ENCODE results near the gene DIS3L2.

Gene DIS3L2

DNA sequence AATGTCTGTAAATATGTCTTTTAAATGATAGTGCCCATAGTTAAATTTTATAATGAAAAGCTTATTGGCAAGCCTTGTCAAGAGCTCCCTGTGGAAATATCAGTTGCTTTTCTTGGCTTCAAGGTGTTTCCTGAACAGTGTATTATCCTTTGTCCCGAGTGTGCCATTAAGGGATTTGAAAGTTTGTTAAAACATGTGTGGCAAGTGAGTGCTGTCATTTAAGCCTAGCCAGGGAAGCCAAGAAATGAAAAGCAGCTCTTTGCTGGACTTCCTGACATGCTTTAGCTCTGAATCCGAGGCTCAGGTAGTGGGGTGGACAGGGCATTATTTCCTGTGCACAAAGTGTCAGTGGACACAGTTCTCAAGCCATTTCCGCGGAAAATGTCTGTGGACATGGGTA, 111.5 kb downstream of the DIS3L2 start:
- no peak for DNase-seq (ENCODE audit: extremely low spot score)
- CTCF ChIA-PET = no interaction called here
- no peak for TF ChIP-seq ARNT (IDR thresholded peaks at IDR 0.05)
- TF ChIP-seq TARDBP (IDR thresholded peaks at IDR 0.05) = no peak
- no peak for TF ChIP-seq ELF4 (IDR thresholded peaks at IDR 0.05)
- TF ChIP-seq, protein P1, sequence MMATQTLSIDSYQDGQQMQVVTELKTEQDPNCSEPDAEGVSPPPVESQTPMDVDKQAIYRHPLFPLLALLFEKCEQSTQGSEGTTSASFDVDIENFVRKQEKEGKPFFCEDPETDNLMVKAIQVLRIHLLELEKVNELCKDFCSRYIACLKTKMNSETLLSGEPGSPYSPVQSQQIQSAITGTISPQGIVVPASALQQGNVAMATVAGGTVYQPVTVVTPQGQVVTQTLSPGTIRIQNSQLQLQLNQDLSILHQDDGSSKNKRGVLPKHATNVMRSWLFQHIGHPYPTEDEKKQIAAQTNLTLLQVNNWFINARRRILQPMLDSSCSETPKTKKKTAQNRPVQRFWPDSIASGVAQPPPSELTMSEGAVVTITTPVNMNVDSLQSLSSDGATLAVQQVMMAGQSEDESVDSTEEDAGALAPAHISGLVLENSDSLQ (IDR thresholded peaks at IDR 0.05) = no peak
- POLR2A ChIA-PET = no interaction called here

DNA sequence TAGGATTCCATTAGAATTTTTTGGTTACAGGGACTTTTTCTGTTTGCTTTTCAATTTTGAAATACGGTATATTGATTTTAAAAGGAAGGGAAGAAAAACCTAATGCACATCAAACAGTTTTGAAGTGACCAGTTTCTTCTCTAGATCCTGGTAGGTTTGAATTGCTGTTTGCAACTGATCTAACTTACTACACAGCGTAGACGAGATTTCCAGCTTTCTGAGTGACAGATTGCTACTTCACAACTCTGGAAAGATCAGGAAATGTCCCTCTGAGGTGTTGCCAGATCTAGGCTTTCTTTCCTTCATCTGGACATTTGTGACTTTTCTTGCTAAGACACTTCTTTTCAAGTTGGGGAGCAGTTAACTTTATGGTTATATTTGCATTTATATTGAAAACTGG, 112.2 kb downstream of the DIS3L2 start:
- CTCF ChIA-PET = no interaction called here
- no peak for TF ChIP-seq BHLHE40 (IDR thresholded peaks at IDR 0.05; ENCODE audit: borderline replicate concordance)
- no peak for TF ChIP-seq TARDBP (IDR thresholded peaks at IDR 0.05)
- TF ChIP-seq FOXA1 (IDR thresholded peaks at IDR 0.05) = no peak
- TF ChIP-seq, protein P1 (IDR thresholded peaks at IDR 0.05) = no peak
- no peak for TF ChIP-seq LEF1 (IDR thresholded peaks at IDR 0.05; ENCODE audit: borderline replicate concordance)
- no peak for TF ChIP-seq L3MBTL2 (conservative IDR thresholded peaks at IDR 0.05)
- no peak for TF ChIP-seq ZNF384 (IDR thresholded peaks at IDR 0.05)
- TF ChIP-seq NFRKB (IDR thresholded peaks at IDR 0.05) = no peak
- TF ChIP-seq FOXK2 (IDR thresholded peaks at IDR 0.05) = no peak
- no peak for TF ChIP-seq HDGF (IDR thresholded peaks at IDR 0.05; ENCODE audit: borderline replicate concordance)
- no peak for TF ChIP-seq ARNT (IDR thresholded peaks at IDR 0.05)
- TF ChIP-seq ELF4 (IDR thresholded peaks at IDR 0.05) = no peak
- TF ChIP-seq SP1 (IDR thresholded peaks at IDR 0.05) = no peak
- TF ChIP-seq FOXM1 (IDR thresholded peaks at IDR 0.05; ENCODE audit: borderline replicate concordance) = no peak
- POLR2A ChIA-PET = no interaction called here
- DNase-seq (ENCODE audit: extremely low spot score) = no peak

DNA sequence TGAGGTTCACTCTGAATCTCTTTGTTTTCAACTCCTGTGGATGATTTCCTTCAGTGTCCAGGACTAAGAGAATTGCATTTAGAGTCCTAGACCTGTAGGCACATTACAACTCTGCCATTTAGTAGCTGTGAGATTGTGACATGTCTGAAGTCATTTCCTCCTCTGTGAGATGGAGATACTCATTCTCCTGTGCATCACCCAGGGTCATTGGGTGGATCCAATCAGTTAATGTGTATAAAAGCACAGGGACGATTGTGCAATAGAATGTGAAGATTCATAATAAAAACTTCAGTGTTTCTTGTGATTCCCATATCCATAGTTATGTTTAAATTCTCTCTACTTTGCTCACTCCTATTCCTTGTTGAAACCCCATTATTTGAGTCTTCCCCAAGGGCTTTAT, 113.6 kb downstream of the DIS3L2 start:
- POLR2A ChIA-PET = no interaction called here
- DNase-seq (ENCODE audit: extremely low spot score) = no peak

DNA sequence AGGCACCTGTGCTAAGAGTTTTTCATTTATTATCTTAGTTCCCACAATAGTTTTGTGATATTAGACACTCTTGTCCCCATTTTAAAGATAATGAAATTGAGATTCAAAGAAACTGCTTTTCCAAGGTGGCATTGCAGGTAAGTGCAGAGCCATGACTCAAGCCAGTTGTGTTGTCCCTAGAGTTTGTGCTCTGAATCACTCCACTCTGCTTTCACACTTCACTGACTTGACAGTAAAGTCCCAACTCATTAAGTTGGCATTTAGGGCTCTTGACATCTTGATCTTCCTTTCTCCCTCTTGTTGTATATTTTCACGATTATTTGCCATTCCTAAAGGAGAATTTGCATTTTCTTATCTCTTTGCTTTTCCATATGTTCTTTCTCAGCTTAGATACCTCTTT, 114.3 kb downstream of the DIS3L2 start:
- POLR2A ChIA-PET = no interaction called here
- CTCF ChIA-PET = no interaction called here
- no peak for DNase-seq (ENCODE audit: extremely low spot score)
- TF ChIP-seq ELF4 (IDR thresholded peaks at IDR 0.05) (no peak), FOXK2 (IDR thresholded peaks at IDR 0.05) (no peak), FOXM1 (IDR thresholded peaks at IDR 0.05; ENCODE audit: borderline replicate concordance) (no peak), NFRKB (IDR thresholded peaks at IDR 0.05) (no peak), FOXA1 (IDR thresholded peaks at IDR 0.05) (no peak), CTBP1 (IDR thresholded peaks at IDR 0.05; ENCODE audit: borderline replicate concordance) (no peak), SUZ12 (IDR thresholded peaks at IDR 0.05) (no peak), SP1 (IDR thresholded peaks at IDR 0.05) (no peak), ARNT (IDR thresholded peaks at IDR 0.05) (no peak), HDGF (IDR thresholded peaks at IDR 0.05; ENCODE audit: borderline replicate concordance) (no peak), ZNF384 (IDR thresholded peaks at IDR 0.05) (no peak), LEF1 (IDR thresholded peaks at IDR 0.05; ENCODE audit: borderline replicate concordance) (no peak), BHLHE40 (IDR thresholded peaks at IDR 0.05; ENCODE audit: borderline replicate concordance) (no peak)
- TF ChIP-seq, protein P1 (IDR thresholded peaks at IDR 0.05) = no peak

More for the DNA sequence above, 113.6 kb downstream of the DIS3L2 start:
- TF ChIP-seq ZNF384 (IDR thresholded peaks at IDR 0.05) (no peak), BHLHE40 (IDR thresholded peaks at IDR 0.05; ENCODE audit: borderline replicate concordance) (no peak), CTBP1 (IDR thresholded peaks at IDR 0.05; ENCODE audit: borderline replicate concordance) (no peak), FOXM1 (IDR thresholded peaks at IDR 0.05; ENCODE audit: borderline replicate concordance) (no peak), HDGF (IDR thresholded peaks at IDR 0.05; ENCODE audit: borderline replicate concordance) (no peak), LEF1 (IDR thresholded peaks at IDR 0.05; ENCODE audit: borderline replicate concordance) (no peak), TARDBP (IDR thresholded peaks at IDR 0.05) (no peak)
- TF ChIP-seq, protein P1 (IDR thresholded peaks at IDR 0.05) = no peak
- CTCF ChIA-PET = no interaction called here

DNA sequence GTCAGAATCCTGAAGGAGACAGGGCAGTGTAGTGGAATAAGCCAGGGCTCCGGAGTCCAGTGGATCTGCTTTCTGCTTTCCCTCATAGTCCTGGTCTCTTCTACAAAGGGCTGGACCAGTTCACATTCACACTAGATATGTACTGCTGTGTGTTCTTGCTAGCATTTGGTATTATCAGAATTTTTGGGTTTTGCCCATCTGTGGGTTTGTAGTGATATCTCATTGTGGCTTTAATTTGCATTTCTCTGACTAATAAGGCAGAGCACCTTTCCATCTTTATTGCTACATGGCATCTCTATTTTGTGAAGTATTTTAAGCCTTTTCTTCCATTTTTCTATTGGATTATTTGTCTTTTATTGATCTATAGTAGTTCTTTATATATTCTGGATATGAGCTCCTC, 114.8 kb downstream of the DIS3L2 start:
- CTCF ChIA-PET = interaction anchor here (0.7 kb wide), 1 partner anchor 9 kb away, joined by 3 read pairs; no protein-coding TSS in a partner anchor
- TF ChIP-seq CTBP1 (IDR thresholded peaks at IDR 0.05; ENCODE audit: borderline replicate concordance) = no peak
- no peak for TF ChIP-seq SUZ12 (IDR thresholded peaks at IDR 0.05)
- TF ChIP-seq ELF4 (IDR thresholded peaks at IDR 0.05) = no peak
- no peak for TF ChIP-seq TARDBP (IDR thresholded peaks at IDR 0.05)
- no peak for TF ChIP-seq L3MBTL2 (conservative IDR thresholded peaks at IDR 0.05)
- TF ChIP-seq ARNT (IDR thresholded peaks at IDR 0.05) = no peak
- TF ChIP-seq SP1 (IDR thresholded peaks at IDR 0.05) = no peak
- no peak for TF ChIP-seq ZNF384 (IDR thresholded peaks at IDR 0.05)
- no peak for TF ChIP-seq NFRKB (IDR thresholded peaks at IDR 0.05)
- no peak for TF ChIP-seq FOXM1 (IDR thresholded peaks at IDR 0.05; ENCODE audit: borderline replicate concordance)
- TF ChIP-seq LEF1 (IDR thresholded peaks at IDR 0.05; ENCODE audit: borderline replicate concordance) = no peak
- TF ChIP-seq FOXK2 (IDR thresholded peaks at IDR 0.05) = no peak

DNA sequence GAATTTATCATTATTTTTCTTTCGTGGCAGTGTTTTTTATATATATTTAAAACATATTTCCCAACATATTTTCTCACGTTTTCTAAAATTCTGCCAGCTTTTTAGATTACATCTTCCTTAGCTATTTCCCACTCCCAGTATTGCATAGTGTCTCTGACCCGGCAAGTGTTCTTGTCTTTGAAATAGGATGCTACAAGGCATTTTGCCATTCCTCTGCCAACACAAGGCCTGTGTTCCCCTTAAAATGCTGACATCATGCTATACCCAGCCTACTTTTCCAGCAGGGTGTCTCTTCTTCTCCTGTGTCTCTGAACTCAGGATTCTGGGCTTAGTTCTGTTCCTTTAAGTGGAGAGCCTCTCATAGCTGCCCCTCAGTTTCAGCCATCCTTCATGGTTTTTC, 115.2 kb downstream of the DIS3L2 start:
- ChIA-PET CTCF (interaction anchor here (0.7 kb wide), 1 partner anchor 10 kb away, joined by 3 read pairs; no protein-coding TSS in a partner anchor), POLR2A (no interaction called here)
- TF ChIP-seq HDGF (IDR thresholded peaks at IDR 0.05; ENCODE audit: borderline replicate concordance) (no peak), ZNF384 (IDR thresholded peaks at IDR 0.05) (no peak), FOXA1 (IDR thresholded peaks at IDR 0.05) (no peak), FOXK2 (IDR thresholded peaks at IDR 0.05) (no peak), LEF1 (IDR thresholded peaks at IDR 0.05; ENCODE audit: borderline replicate concordance) (no peak), SUZ12 (IDR thresholded peaks at IDR 0.05) (no peak), TARDBP (IDR thresholded peaks at IDR 0.05) (no peak), CTBP1 (IDR thresholded peaks at IDR 0.05; ENCODE audit: borderline replicate concordance) (no peak), ARNT (IDR thresholded peaks at IDR 0.05) (no peak), SP1 (IDR thresholded peaks at IDR 0.05) (no peak), ELF4 (IDR thresholded peaks at IDR 0.05) (no peak), NFRKB (IDR thresholded peaks at IDR 0.05) (no peak), BHLHE40 (IDR thresholded peaks at IDR 0.05; ENCODE audit: borderline replicate concordance) (no peak), FOXM1 (IDR thresholded peaks at IDR 0.05; ENCODE audit: borderline replicate concordance) (no peak), L3MBTL2 (conservative IDR thresholded peaks at IDR 0.05) (no peak)
- TF ChIP-seq, protein P1 (IDR thresholded peaks at IDR 0.05) = no peak
- DNase-seq (ENCODE audit: extremely low spot score) = no peak

More for the DNA sequence above, 114.8 kb downstream of the DIS3L2 start:
- DNase-seq (ENCODE audit: extremely low spot score) = no peak
- POLR2A ChIA-PET = no interaction called here

All from HEK293T (cell line).